CD14-positive monocyte (primary cell): ENCODE data around the gene MSH4. TPM values are rescaled to one million over a fixed set of nuclear protein-coding genes. Genes with fewer than 3 reads are reported as not detected.

ENCODE experiments used
- DNase-seq, 3 donors: peaks; one replicate each; pipeline ENCODE4 v3.0.0-alpha.2; 2011 to 2022
- H2AFZ ChIP-seq: 2 replicates; pipeline ENCODE4 v1.6.0; 2012; ENCODE audit warnings: mild to moderate bottlenecking, low read depth, low read length, inconsistent platforms; ENCODE audit not compliant: insufficient read depth, poor library complexity, severe bottlenecking
- H3K27ac ChIP-seq, 2 donors: 1 replicate in 1 of 2; 2 replicates in 1 of 2; pipeline ENCODE4 v1.5.1; 2012 to 2013; ENCODE audit warnings: low read length in 2 of 2, control low read depth in 1 of 2, inconsistent platforms in 1 of 2, low read depth in 1 of 2, mild to moderate bottlenecking in 1 of 2
- H3K27me3 ChIP-seq, 2 donors: one replicate each; pipeline versions ENCODE4 v1.6.0 to v1.6.1; 2011 to 2013; ENCODE audit warnings: low read length in 2 of 2; ENCODE audit not compliant: control insufficient read depth in 2 of 2, insufficient read depth in 2 of 2
- H3K36me3 ChIP-seq, 2 donors: replicated peaks in 1 of 2; 1 replicate in 1 of 2; 2 replicates in 1 of 2; pipeline versions ENCODE4 v1.5.1 to v1.6.1; 2012 to 2013; ENCODE audit warnings: low read length in 2 of 2, control low read depth in 1 of 2, inconsistent platforms in 1 of 2, mild to moderate bottlenecking in 1 of 2; ENCODE audit not compliant: insufficient read depth in 2 of 2, control insufficient read depth in 1 of 2
- H3K4me1 ChIP-seq, 2 donors: 1 replicate in 1 of 2; 2 replicates in 1 of 2; pipeline versions ENCODE4 v1.5.1 to v1.6.1; 2012 to 2013; ENCODE audit warnings: low read length in 2 of 2, control low read depth in 1 of 2, inconsistent platforms in 1 of 2, mild to moderate bottlenecking in 1 of 2, moderate library complexity in 1 of 2; ENCODE audit not compliant: insufficient read depth in 2 of 2, control insufficient read depth in 1 of 2
- H3K4me2 ChIP-seq: replicated peaks from 2 replicates; pipeline ENCODE3; 2012; ENCODE audit warnings: low read length, moderate library complexity, mild to moderate bottlenecking; ENCODE audit not compliant: poor library complexity, severe bottlenecking; ENCODE audit errors: extremely low read depth
- H3K4me3 ChIP-seq, 3 experiments: fragments of 200-600 bp in 1 of 3; sonication (generic) in 1 of 3; replicated peaks in 1 of 3; 1 replicate in 2 of 3; 2 replicates in 1 of 3; pipeline ENCODE4 v1.5.1; 2011 to 2013; ENCODE audit warnings: low read length in 3 of 3, mild to moderate bottlenecking in 3 of 3, control low read depth in 2 of 3, low read depth in 2 of 3, inconsistent platforms in 1 of 3, moderate library complexity in 1 of 3
- H3K79me2 ChIP-seq: 2 replicates; pipeline ENCODE4 v1.6.0; 2012; ENCODE audit warnings: mild to moderate bottlenecking, control low read depth, inconsistent platforms, low read length, moderate library complexity; ENCODE audit not compliant: insufficient read depth
- H3K9ac ChIP-seq: 2 replicates; pipeline ENCODE4 v1.6.0; 2017; ENCODE audit warnings: low read length, mild to moderate bottlenecking; ENCODE audit not compliant: insufficient read depth, poor library complexity, severe bottlenecking
- H3K9me3 ChIP-seq, 2 donors: replicated peaks in 1 of 2; 1 replicate in 1 of 2; 2 replicates in 1 of 2; pipeline versions ENCODE4 v1.5.1 to v1.6.1; 2012 to 2013; ENCODE audit warnings: low read length in 2 of 2, control low read depth in 1 of 2; ENCODE audit not compliant: control insufficient read depth in 1 of 2, insufficient read depth in 1 of 2
- H4K20me1 ChIP-seq: 2 replicates; pipeline ENCODE4 v1.6.0; 2012; ENCODE audit warnings: mild to moderate bottlenecking, low read length, control low read depth, moderate library complexity; ENCODE audit not compliant: insufficient read depth
- H3K27ac Mint-ChIP-seq, 7 donors: one replicate each; pipeline ENCODE4 v1.8.0; 2020; ENCODE audit warnings: mild to moderate bottlenecking in 7 of 7, mixed read lengths in 7 of 7, moderate library complexity in 6 of 7, inconsistent platforms in 2 of 7
- H3K27me3 Mint-ChIP-seq, 3 donors: one replicate each; pipeline ENCODE4 v1.8.0; 2021 to 2022; ENCODE audit warnings: low read depth in 3 of 3, mild to moderate bottlenecking in 3 of 3, mixed read lengths in 3 of 3, moderate library complexity in 3 of 3, inconsistent platforms in 1 of 3
- H3K36me3 Mint-ChIP-seq, 2 donors: one replicate each; pipeline ENCODE4 v1.8.0; 2020; ENCODE audit warnings: mixed read lengths in 2 of 2, inconsistent platforms in 1 of 2, mild to moderate bottlenecking in 1 of 2
- H3K4me1 Mint-ChIP-seq: one replicate; pipeline ENCODE4 v1.8.0; 2020; ENCODE audit warnings: mild to moderate bottlenecking, mixed read lengths
- H3K4me3 Mint-ChIP-seq, 2 donors: one replicate each; pipeline ENCODE4 v1.8.0; 2020; ENCODE audit warnings: mild to moderate bottlenecking in 2 of 2, mixed read lengths in 2 of 2, moderate library complexity in 1 of 2
- H3K9me3 Mint-ChIP-seq, 7 donors: one replicate each; pipeline ENCODE4 v1.8.0; 2020 to 2022; ENCODE audit warnings: mixed read lengths in 7 of 7, mild to moderate bottlenecking in 6 of 7, moderate library complexity in 6 of 7, inconsistent platforms in 2 of 7
- CTCF ChIP-seq: fragments of 200-600 bp; IDR thresholded peaks from one replicate; pipeline ENCODE4 v1.8.0; 2022; ENCODE audit warnings: antibody characterized with exemption, mild to moderate bottlenecking
- WGBS: methylation state at CpG from one replicate; pipeline ENCODE4 v1.1.5; 2013; ENCODE audit warnings: missing lambda C conversion rate; ENCODE audit not compliant: insufficient coverage; 5-methylcytosine and 5-hydroxymethylcytosine counted together
- intact Hi-C, 2 donors: fragments of 100-400 bp; cut with micrococcal nuclease; formaldehyde crosslinking; loops; one replicate each; pipeline versions ENCODE4 v1.15.0 to v1.15.1; 2023
- polyA plus RNA-seq, 3 donors: library from polyadenylated mRNA; depleted of rRNA in 1 of 3; unstranded in 2 of 3; stranded (reverse) in 1 of 3; fragments of 300-500 nt in 2 of 3; fragments of >200 nt in 1 of 3; fragmentation: Illumina TruSeq in 2 of 3; gene quantifications; 1 replicate in 2 of 3; 2 replicates in 1 of 3; pipeline ENCODE4 v1.2.3, GENCODE V29; 2012 to 2021

MSH4 gene
- polyA plus RNA-seq, 3 donors: 0.07 TPM; not detected in 2

DNA sequence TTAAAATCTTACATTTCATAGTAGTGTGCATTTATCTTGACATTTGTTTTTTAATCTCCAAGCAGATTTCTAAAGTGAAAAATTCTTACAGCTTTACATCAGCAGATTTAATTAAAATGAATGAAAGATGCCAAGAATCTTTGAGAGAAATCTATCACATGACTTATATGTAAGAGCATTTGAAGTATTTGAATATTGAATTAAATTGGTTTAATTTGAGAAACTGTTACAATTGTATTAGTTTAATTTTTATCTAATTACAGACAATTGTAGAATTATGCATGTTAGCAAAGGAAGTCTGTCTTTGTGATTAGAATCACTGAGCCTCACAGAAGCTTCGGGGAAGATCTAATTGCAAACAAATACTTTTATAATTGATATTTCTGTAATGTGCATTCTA, 83.3 kb downstream of the MSH4 start:
- no peak for TF ChIP-seq CTCF
- no peak overlapping the region for H3K27ac Mint-ChIP-seq
- Histone ChIP-seq H2AFZ (no peak overlapping the region), H3K4me1 (no peaks in the 10 kb centered on the region), H3K27ac (no peak overlapping the region), H3K79me2 (no peaks in the 10 kb centered on the region), H3K4me3 (no peak overlapping the region), H3K27me3 (no peaks in the 10 kb centered on the region), H3K36me3 (no peaks in the 10 kb centered on the region), H3K9ac (no peak overlapping the region), H4K20me1 (no peaks in the 10 kb centered on the region), H3K4me2 (no peak overlapping the region), H3K9me3 (no peaks in the 10 kb centered on the region)
- no peaks in the 10 kb centered on the region for H3K36me3 Mint-ChIP-seq
- peaks cover 0 to 1% (median 0%) of the 10 kb centered on the region in 3 donors for H3K27me3 Mint-ChIP-seq
- intact Hi-C loops: no loop called here
- WGBS: no CpG with 5 or more reads among the region's 1 CpG
- H3K9me3 Mint-ChIP-seq: peaks cover 0 to under 1% (median 0%) of the 10 kb centered on the region in 7 donors
- H3K4me3 Mint-ChIP-seq: no peak overlapping the region
- DNase-seq: no peak
- no peaks in the 10 kb centered on the region for H3K4me1 Mint-ChIP-seq

DNA sequence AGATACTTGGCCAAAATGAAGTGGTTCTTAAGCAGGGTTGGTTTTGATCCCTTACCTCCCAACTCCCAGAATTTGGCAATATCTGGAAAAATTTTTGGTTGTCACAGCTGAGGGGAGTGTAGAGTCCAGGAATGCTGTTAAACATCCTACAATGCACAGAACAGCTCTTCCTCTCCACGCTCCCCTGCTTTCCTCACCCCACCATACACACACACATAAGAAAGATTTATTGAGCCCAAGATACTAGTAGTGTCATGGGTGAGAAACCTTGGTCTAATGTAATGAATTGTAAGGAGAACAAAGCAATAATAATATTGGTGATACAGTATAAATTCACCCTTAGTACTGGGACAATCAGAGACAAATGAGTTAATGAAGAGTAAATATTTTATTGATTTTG, 87.8 kb downstream of the MSH4 start:
- Histone ChIP-seq H3K4me2 (no peak overlapping the region), H3K4me3 (no peak overlapping the region), H3K9ac (no peak overlapping the region), H3K9me3 (no peaks in the 10 kb centered on the region), H3K27me3 (no peaks in the 10 kb centered on the region), H3K27ac (no peak overlapping the region), H2AFZ (no peak overlapping the region), H3K79me2 (no peaks in the 10 kb centered on the region), H4K20me1 (no peaks in the 10 kb centered on the region), H3K4me1 (no peaks in the 10 kb centered on the region), H3K36me3 (no peaks in the 10 kb centered on the region)
- Mint-ChIP-seq H3K4me1 (no peaks in the 10 kb centered on the region), H3K4me3 (no peak overlapping the region), H3K9me3 (no peaks in the 10 kb centered on the region), H3K36me3 (no peaks in the 10 kb centered on the region), H3K27me3 (peaks cover 0 to 1% (median 1%) of the 10 kb centered on the region in 3 donors), H3K27ac (no peak overlapping the region)
- DNase-seq: no peak
- WGBS: no CpG with 5 or more reads among the region's 1 CpG
- intact Hi-C loops: no loop called here
- TF ChIP-seq CTCF: no peak
